ENCODE data around the gene CDCP2.

Gene CDCP2

GRCh38 chr1:54135436-54136120, 17.2 kb downstream of the CDCP2 start:
- DNase-seq = no peak

DNA sequence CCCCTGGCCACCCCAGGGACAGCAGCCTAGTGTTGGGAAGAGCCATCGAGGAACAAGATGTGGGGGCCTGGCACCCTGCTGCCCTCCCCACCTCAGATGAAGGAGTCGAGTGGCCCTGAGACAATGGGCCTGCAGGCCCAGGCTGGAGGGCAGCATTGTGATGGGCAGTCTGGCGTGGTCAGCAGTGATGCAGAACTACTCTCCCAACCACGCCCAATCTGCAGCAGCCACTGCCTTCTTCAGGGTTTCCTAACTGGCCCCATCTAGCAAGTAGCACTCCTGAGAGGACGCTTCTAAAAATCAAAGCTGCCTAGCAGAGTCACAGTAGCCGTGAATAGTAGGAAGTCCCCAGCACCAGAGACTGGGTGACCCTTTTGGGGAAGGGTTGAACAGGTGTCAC, 18.5 kb downstream of the CDCP2 start:
- DNase-seq = no peak

- no peak for DNase-seq
These were observed 20.3 kb downstream of the CDCP2 start for GRCh38 chr1:54132495-54132894.

- no peak for DNase-seq
These were observed 21.4 kb downstream of the CDCP2 start for GRCh38 chr1:54131419-54131818.

- no peak for DNase-seq
These were observed 22.9 kb downstream of the CDCP2 start for GRCh38 chr1:54129858-54130257.

DNA sequence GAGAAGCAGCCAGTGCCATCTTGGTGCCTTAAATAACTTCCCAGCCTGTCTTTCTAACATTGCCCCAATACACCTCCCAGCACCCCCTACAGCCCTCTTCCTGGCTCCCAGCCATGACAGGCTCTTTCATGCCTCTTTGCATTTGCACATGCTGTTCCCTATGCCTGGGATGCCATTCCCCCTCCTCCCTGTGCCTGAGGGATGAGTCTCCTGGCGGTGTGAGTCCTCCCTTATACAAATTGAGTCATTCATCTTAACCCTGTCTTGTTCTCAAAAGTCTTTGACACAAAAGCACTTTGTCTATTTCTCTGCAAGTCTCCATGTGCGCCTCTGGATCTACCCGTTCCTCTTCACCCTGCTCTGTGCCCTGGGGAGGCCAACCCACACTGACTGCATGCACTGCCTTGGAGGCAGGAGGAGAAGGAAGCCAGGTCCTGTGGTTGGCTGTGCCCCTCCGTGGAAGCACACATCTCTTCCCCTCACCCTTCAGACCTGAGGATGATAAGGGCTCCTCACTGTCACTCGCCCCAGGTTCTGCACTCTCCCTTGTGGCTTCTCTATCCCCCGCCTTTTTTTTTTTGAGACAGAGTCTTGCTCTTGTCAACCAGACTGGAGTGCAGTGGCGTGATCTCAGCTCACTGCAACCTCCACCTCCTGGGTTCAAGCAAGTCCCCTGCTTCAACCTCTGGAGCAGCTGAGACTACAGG, 25.1 kb downstream of the CDCP2 start:
- no peak for DNase-seq

GRCh38 chr1:54126271-54126815, 26.5 kb downstream of the CDCP2 start:
- DNase-seq = no peak

- DNase-seq = no peak
These were observed 27.3 kb downstream of the CDCP2 start for GRCh38 chr1:54125386-54126070.

GRCh38 chr1:54124906-54125305, 27.9 kb downstream of the CDCP2 start:
- DNase-seq = no peak

DNA sequence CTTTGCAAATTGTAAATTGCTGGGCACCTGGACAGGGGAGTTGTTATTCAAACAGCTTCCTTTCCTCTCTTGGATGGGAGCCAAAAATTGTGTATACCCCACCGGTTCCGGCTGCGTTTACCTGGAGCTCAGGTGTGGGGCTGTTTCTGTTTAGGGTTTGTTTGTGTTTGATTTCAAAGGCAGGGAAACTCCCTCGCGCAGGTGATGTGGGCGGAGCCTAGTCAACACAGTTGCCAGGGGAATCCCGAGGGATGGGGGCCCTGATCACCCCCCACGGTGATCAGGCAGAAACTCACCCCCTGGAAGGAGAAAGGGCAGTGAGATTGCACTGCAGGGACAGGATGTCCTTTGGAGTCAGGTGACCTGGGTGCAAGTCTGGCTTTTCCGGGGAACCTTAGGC, 28.3 kb downstream of the CDCP2 start:
- DNase-seq = no peak

- no peak for DNase-seq
These were observed 29.8 kb downstream of the CDCP2 start for GRCh38 chr1:54122992-54123391.

DNA sequence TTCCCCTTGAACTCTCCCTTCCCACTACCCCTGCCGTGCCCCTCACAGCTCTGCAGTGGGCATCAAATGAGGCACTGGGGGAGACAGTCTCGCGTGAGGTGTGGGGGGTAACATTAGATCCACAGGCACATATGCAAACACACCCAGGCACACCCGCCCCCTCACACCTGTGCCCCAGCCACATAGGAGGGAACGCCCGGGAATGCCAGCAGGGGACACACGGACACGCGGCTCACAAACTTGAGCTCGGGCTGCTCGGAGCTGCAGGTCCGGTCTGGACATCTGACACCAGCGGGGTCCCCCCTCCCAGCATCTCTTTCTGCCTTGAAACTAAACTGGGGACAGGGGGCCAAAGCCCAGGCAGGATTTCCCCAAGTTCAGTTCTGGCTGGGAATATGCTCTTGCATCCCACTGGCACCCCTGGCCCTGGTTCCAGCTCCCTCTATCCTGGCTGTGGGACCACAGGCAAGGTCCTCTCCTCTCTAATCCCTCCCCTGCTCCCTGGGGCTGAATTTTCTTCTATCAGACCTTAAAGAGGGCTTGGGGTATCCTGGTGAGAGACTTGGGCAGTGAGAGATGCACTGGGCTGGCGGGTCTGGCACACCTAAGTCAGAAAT, 30.6 kb downstream of the CDCP2 start:
- DNase-seq = no peak

DNA sequence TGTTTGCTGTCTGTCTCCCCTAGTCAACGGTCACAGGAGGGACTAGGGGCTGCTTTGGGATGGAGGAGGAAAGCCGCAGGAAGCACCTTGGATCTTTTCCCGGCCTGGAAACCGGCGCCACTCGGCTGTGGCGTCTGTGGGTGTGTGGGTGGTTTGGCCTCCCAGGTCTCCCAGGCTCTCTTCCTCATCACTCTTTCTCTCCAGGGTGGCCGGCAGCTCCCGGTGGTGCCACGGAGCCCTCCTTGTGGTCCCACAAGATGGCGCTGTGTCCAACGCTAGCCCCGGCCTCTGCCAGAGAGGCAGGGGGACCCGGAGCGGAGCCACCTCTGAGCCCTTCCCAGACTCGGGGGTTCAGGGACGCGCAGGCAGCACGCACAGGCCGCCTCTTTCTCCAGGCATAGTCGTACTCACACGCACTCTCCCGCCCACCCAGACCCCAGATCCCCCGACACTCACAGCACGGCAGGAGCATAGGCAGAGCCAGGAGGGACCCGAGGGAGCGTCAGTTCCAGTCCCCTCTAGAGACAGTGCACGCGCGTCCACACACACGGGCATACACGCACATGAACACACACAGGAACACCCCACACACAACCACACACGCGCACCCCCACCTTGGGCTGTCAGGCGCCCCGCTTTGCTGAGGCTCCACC, 31.2 kb downstream of the CDCP2 start:
- DNase-seq = peak; percentile 56

GRCh38 chr1:54120698-54121481, 31.9 kb downstream of the CDCP2 start:
- no peak for DNase-seq

DNA sequence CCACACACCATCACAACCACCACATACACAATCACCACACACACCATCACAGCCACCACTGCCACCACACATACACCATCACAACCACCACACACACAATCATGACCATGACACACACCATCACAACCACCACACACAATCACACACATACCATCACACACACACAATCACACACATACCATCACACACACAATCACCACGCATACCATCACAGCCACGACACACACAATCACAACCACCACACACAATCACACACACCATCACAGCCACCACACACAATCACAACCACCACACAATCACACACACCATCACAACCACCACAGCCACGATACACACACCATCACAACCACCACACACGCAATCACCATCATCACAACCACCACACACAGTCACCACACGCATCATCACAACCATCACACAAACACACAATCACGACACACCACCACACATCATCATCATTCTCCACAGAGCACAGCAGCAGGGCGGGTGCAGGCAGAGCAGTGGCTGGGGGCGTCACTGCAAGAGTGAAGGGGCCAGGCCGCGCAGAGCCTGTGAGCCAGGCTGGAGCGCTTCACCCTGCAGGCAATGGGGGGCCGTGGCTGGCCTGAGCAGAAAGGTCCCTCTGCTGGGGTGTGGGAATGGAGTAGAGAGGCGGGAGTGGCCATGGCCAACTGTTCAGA, 32.6 kb downstream of the CDCP2 start:
- no peak for DNase-seq

DNA sequence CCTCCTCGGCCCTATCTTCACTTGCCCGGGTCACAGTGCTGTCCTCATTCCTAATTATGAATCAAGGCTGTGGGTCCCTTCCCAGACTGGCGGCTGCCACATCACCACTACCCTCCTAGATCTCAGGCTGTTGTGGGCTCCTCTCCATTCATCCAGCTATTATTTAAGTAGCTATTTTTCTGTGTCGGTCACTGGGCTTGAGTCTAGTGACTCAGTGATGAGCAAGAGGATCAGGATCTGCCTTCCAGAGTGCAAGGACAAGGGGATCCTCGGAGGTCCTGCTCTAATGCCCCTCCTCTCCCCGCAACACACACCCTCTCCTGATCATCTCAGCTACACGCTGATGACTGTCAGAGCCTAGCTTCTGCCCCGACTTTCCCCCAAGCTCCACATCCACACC, 34.1 kb downstream of the CDCP2 start:
- no peak for DNase-seq

GRCh38 chr1:54117815-54118563, 34.8 kb downstream of the CDCP2 start:
- no peak for DNase-seq

GRCh38 chr1:54115520-54115919, 37.3 kb downstream of the CDCP2 start:
- DNase-seq = no peak

DNA sequence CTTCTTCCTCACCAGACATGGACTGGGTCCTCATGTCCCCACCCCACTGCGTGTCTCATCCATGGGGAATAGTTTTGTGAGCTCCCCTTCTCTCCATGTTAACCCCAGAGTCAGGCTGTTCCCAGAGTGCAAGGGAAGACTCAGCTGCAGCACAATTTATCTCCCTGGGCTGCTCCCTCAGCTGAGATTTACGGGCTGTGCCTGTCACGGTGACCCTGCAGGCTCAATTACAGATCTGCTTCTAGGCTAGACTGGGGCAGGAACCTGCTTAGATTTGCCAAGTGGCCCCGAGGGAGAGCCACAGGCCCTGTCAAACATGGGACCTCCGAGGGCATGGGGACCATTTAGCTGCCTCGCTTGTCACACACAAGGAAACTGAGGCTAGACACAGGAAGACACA, 37.8 kb downstream of the CDCP2 start:
- DNase-seq = no peak

DNA sequence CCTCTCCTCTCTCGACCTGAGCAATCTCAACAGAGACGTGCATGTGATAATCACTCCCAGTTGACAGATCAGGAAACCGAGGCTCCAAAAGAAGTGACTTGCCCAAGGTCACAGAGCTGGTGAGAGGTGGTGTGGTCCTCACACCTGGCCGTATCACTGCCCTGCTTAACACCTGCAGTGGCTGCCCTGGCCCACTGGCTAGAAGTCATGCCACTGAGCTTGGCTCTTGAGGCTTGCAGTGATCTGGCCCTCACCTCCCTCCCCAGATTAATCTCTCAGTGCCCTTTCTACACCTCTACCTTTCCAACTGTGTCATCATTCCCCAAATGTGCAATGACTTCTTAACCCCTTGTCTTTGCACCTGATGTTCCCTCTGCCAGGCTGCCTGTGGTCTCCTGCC, 38.8 kb downstream of the CDCP2 start:
- no peak for DNase-seq
